Ectodermal cell (in vitro differentiated cells): ENCODE results near the gene VGLL4.
A peak's percentile ranks its signal among the peaks of the same experiment; 100 is the strongest.

ENCODE experiments used
- H3K27ac ChIP-seq: 2 replicates; pipeline ENCODE4 v1.7.0; 2013; ENCODE audit warnings: mild to moderate bottlenecking, low read depth, low read length; ENCODE audit not compliant: insufficient read depth, poor library complexity, severe bottlenecking
- H3K27me3 ChIP-seq: 2 replicates; pipeline ENCODE4 v1.7.0; 2013; ENCODE audit warnings: mild to moderate bottlenecking, low read length; ENCODE audit not compliant: insufficient read depth, control insufficient read depth, poor library complexity, severe bottlenecking
- H3K36me3 ChIP-seq: one replicate; pipeline ENCODE4 v1.7.0; 2013; ENCODE audit warnings: low read length; ENCODE audit not compliant: control insufficient read depth, insufficient read depth
- H3K4me1 ChIP-seq: one replicate; pipeline ENCODE4 v1.7.0; 2013; ENCODE audit warnings: low read length; ENCODE audit not compliant: control insufficient read depth, insufficient read depth
- H3K4me3 ChIP-seq: 2 replicates; pipeline ENCODE4 v1.7.0; 2013; ENCODE audit warnings: low read depth, low read length, control low read depth; ENCODE audit not compliant: insufficient read depth
- H3K9me3 ChIP-seq: 2 replicates; pipeline ENCODE4 v1.7.0; 2013; ENCODE audit warnings: mild to moderate bottlenecking, low read length, moderate library complexity; ENCODE audit not compliant: control insufficient read depth
- WGBS, 2 experiments: methylation state at CpG; one replicate each; pipeline ENCODE4 v1.1.7; 2013; ENCODE audit warnings: missing lambda C conversion rate in 2 of 2; 5-methylcytosine and 5-hydroxymethylcytosine counted together

Gene VGLL4

GRCh38 chr3:11619461-11619860 lies 24.3 kb downstream of the VGLL4 start:
- no peaks in the 10 kb centered on the region for H3K36me3 ChIP-seq
- H3K27me3 ChIP-seq, result no peaks in the 10 kb centered on the region
- peak overlapping the region; percentile 29 for H3K27ac ChIP-seq
- H3K9me3 ChIP-seq, result no peaks in the 10 kb centered on the region
- H3K4me3 ChIP-seq, result no peak overlapping the region
- WGBS, 2 experiments, result 91 to 92% methylated on average over 6 of the region's 6 CpGs
- H3K4me1 ChIP-seq, result peaks cover 23% of the 10 kb centered on the region

GRCh38 chr3:11618904-11619303 lies 24.8 kb downstream of the VGLL4 start:
- Histone ChIP-seq H3K4me3 (no peak overlapping the region), H3K4me1 (peaks cover 28% of the 10 kb centered on the region), H3K36me3 (no peaks in the 10 kb centered on the region), H3K9me3 (no peaks in the 10 kb centered on the region), H3K27me3 (no peaks in the 10 kb centered on the region), H3K27ac (no peak overlapping the region)
- 40 to 62% methylated on average over 4 to 5 of the region's 5 CpGs for WGBS, 2 experiments

GRCh38 chr3:11616551-11616950 lies 27.2 kb downstream of the VGLL4 start:
- no peaks in the 10 kb centered on the region for H3K36me3 ChIP-seq
- H3K4me1 ChIP-seq, result peaks cover 46% of the 10 kb centered on the region
- H3K9me3 ChIP-seq, result no peaks in the 10 kb centered on the region
- no peak overlapping the region for H3K27ac ChIP-seq
- H3K4me3 ChIP-seq, result no peak overlapping the region
- H3K27me3 ChIP-seq, result no peaks in the 10 kb centered on the region
- WGBS, 2 experiments, result 84 to 90% methylated on average over 2 of the region's 2 CpGs

GRCh38 chr3:11613851-11614487 lies 29.7 kb downstream of the VGLL4 start:
- Histone ChIP-seq H3K4me3 (no peak overlapping the region), H3K27me3 (no peaks in the 10 kb centered on the region), H3K27ac (no peak overlapping the region), H3K36me3 (no peaks in the 10 kb centered on the region), H3K4me1 (peaks cover 62% of the 10 kb centered on the region), H3K9me3 (no peaks in the 10 kb centered on the region)
- WGBS, 2 experiments, result 93% methylated on average over 19 of the region's 19 CpGs

- peaks cover 57% of the 10 kb centered on the region for H3K4me1 ChIP-seq
- no peaks in the 10 kb centered on the region for H3K27me3 ChIP-seq
- H3K36me3 ChIP-seq, result no peaks in the 10 kb centered on the region
- no peaks in the 10 kb centered on the region for H3K9me3 ChIP-seq
- H3K4me3 ChIP-seq, result no peak overlapping the region
- WGBS, 2 experiments, result 90 to 92% methylated on average over 8 of the region's 8 CpGs
- no peak overlapping the region for H3K27ac ChIP-seq
Measured at GRCh38 chr3:11613319-11613718, 30.4 kb downstream of the VGLL4 start.

- Histone ChIP-seq H3K36me3 (no peaks in the 10 kb centered on the region), H3K27me3 (no peaks in the 10 kb centered on the region), H3K27ac (no peak overlapping the region), H3K4me3 (no peak overlapping the region), H3K9me3 (no peaks in the 10 kb centered on the region), H3K4me1 (peaks cover 57% of the 10 kb centered on the region)
- 89 to 90% methylated on average over 9 of the region's 9 CpGs for WGBS, 2 experiments
Measured at GRCh38 chr3:11612515-11613188, 31.1 kb downstream of the VGLL4 start.

GRCh38 chr3:11611341-11611799 lies 32.3 kb downstream of the VGLL4 start:
- 57 to 72% methylated on average over 9 of the region's 9 CpGs for WGBS, 2 experiments
- no peak overlapping the region for H3K4me3 ChIP-seq

GRCh38 chr3:11610700-11611275 lies 32.9 kb downstream of the VGLL4 start:
- Histone ChIP-seq H3K27ac (peak overlapping the region; percentile 64), H3K36me3 (no peaks in the 10 kb centered on the region)
- 71 to 74% methylated on average over 7 of the region's 8 CpGs for WGBS, 2 experiments

More at GRCh38 chr3:11611341-11611799, 32.3 kb downstream of the VGLL4 start:
- H3K4me1 ChIP-seq, result peaks cover 50% of the 10 kb centered on the region
- H3K9me3 ChIP-seq, result no peaks in the 10 kb centered on the region
- peak overlapping the region; percentile 71 for H3K27ac ChIP-seq
- no peaks in the 10 kb centered on the region for H3K27me3 ChIP-seq
- H3K36me3 ChIP-seq, result no peaks in the 10 kb centered on the region

GRCh38 chr3:11610044-11610671 lies 33.6 kb downstream of the VGLL4 start:
- Histone ChIP-seq H3K4me1 (peaks cover 51% of the 10 kb centered on the region), H3K27ac (peak overlapping the region; percentile 64), H3K36me3 (no peaks in the 10 kb centered on the region), H3K27me3 (no peaks in the 10 kb centered on the region), H3K4me3 (no peak overlapping the region), H3K9me3 (no peaks in the 10 kb centered on the region)
- WGBS, 2 experiments, result 58 to 60% methylated on average over 22 to 23 of the region's 23 CpGs

More at GRCh38 chr3:11610700-11611275, 32.9 kb downstream of the VGLL4 start:
- H3K4me3 ChIP-seq, result no peak overlapping the region
- H3K9me3 ChIP-seq, result no peaks in the 10 kb centered on the region
- peaks cover 50% of the 10 kb centered on the region for H3K4me1 ChIP-seq
- H3K27me3 ChIP-seq, result no peaks in the 10 kb centered on the region

GRCh38 chr3:11609481-11609880 lies 34.2 kb downstream of the VGLL4 start:
- Histone ChIP-seq H3K36me3 (no peaks in the 10 kb centered on the region), H3K4me3 (no peak overlapping the region), H3K9me3 (no peaks in the 10 kb centered on the region), H3K27me3 (no peaks in the 10 kb centered on the region), H3K27ac (peak overlapping the region; percentile 64), H3K4me1 (peaks cover 52% of the 10 kb centered on the region)
- 94% methylated on average over 9 of the region's 9 CpGs for WGBS, 2 experiments
